ENCODE data around the gene FIGNL2. TPM values are rescaled to one million over a fixed set of nuclear protein-coding genes. Genes with fewer than 3 reads are reported as not detected.

FIGNL2 gene
- total and polyA plus RNA-seq, 2 experiments from 2014 or later, result 1.1 to 5.2 TPM

GRCh38 chr12:51818566-51819300 lies 29.8 kb downstream of the FIGNL2 start:
- Histone ChIP-seq H3K4me3 (no peak overlapping the region), H3K27me3 (ENCODE audit: insufficient read depth) (peaks cover 70% of the 10 kb centered on the region), H3K79me2 (replicated peaks; ENCODE audit: insufficient read depth) (no peaks in the 10 kb centered on the region), H3K36me3 (ENCODE audit: insufficient read depth) (no peaks in the 10 kb centered on the region), H3K4me1 (ENCODE audit: insufficient read depth) (peaks cover 28% of the 10 kb centered on the region), H3F3A (replicated peaks; ENCODE audit: low read depth) (peaks cover 13% of the 10 kb centered on the region), H4K20me1 (replicated peaks; ENCODE audit: insufficient read depth) (peaks cover 3% of the 10 kb centered on the region; the same call in 1 of the 2 replicates), H3K4me2 (no peak overlapping the region), H3K27ac (ENCODE audit: low read depth) (no peak overlapping the region), H3K9me2 (ENCODE audit: insufficient read depth) (no peaks in the 10 kb centered on the region), H2AFZ (no peak overlapping the region)
- Mint-ChIP-seq H3K36me3 (ENCODE audit: low read depth) (no peaks in the 10 kb centered on the region; the same call in 2 of the 3 replicates), H3K27ac (no peak overlapping the region), H3K4me1 (peaks cover 30% of the 10 kb centered on the region), H3K27me3 (ENCODE audit: insufficient read depth, low read depth, poor library complexity) (peaks cover 30% of the 10 kb centered on the region), H3K4me3 (no peak overlapping the region), H3K9me3 (no peaks in the 10 kb centered on the region; the same call in 1 of the 3 replicates)
- TF ChIP-seq POLR2AphosphoS5 (IDR thresholded peaks at IDR 0.05; ENCODE audit: low read depth) (no peak), CTCF (conservative IDR thresholded peaks at IDR 0.05; ENCODE audit: low read depth in 2 of 2) (no peak), NANOG (IDR thresholded peaks at IDR 0.05; ENCODE audit: borderline replicate concordance) (no peak), EZH2phosphoT487 (IDR thresholded peaks at IDR 0.05; ENCODE audit: unreplicated experiment) (no peak), JUNB (IDR thresholded peaks at IDR 0.05; ENCODE audit: unreplicated experiment) (no peak), REST (IDR thresholded peaks at IDR 0.05; ENCODE audit: unreplicated experiment) (no peak), CREB1 (CRISPR knock-in tag; IDR thresholded peaks at IDR 0.05; ENCODE audit: low read depth) (no peak), ZNF462 (CRISPR knock-in tag; IDR thresholded peaks at IDR 0.05) (no peak), ETS1 (IDR thresholded peaks at IDR 0.05) (no peak)
- ATAC-seq (no peak), DNase-seq (ENCODE audit: low spot score) (no peak)
